Fibroblast of the conjunctiva (primary cell): ENCODE data around the gene TBCK.

Experiments
- DNase-seq: peaks from one replicate; pipeline ENCODE4 v3.0.0-alpha.2; 2010; ENCODE audit warnings: low read depth

TBCK gene

GRCh38 chr4:106286611-106287010, 29.4 kb downstream of the TBCK start:
- DNase-seq, result no peak

GRCh38 chr4:106284227-106284626, 31.8 kb downstream of the TBCK start:
- no peak for DNase-seq

- no peak for DNase-seq
Measured at GRCh38 chr4:106277140-106277675, 38.8 kb downstream of the TBCK start.

GRCh38 chr4:106273831-106274230, 42.2 kb downstream of the TBCK start:
- no peak for DNase-seq

GRCh38 chr4:106270736-106271135, 45.3 kb downstream of the TBCK start:
- no peak for DNase-seq

- no peak for DNase-seq
Measured at GRCh38 chr4:106269711-106270110, 46.3 kb downstream of the TBCK start.

- DNase-seq, result no peak
Measured at GRCh38 chr4:106268786-106269185, 47.2 kb downstream of the TBCK start.

GRCh38 chr4:106266201-106266600, 49.8 kb downstream of the TBCK start:
- DNase-seq, result peak; percentile 42

- DNase-seq, result no peak
Measured at GRCh38 chr4:106264331-106264728, 51.7 kb downstream of the TBCK start.

GRCh38 chr4:106263594-106264330, 52.2 kb downstream of the TBCK start:
- DNase-seq, result no peak

GRCh38 chr4:106261980-106262379, 54.0 kb downstream of the TBCK start:
- DNase-seq, result no peak

GRCh38 chr4:106258145-106259045, 57.6 kb downstream of the TBCK start:
- DNase-seq, result no peak

- DNase-seq, result no peak
Measured at GRCh38 chr4:106256190-106256589, 59.8 kb downstream of the TBCK start.

- DNase-seq, result no peak
Measured at GRCh38 chr4:106255195-106255594, 60.8 kb downstream of the TBCK start.

GRCh38 chr4:106253364-106254129, 62.5 kb downstream of the TBCK start:
- no peak for DNase-seq

GRCh38 chr4:106247600-106247999, 68.4 kb downstream of the TBCK start:
- no peak for DNase-seq

- no peak for DNase-seq
Measured at GRCh38 chr4:106246441-106246840, 69.6 kb downstream of the TBCK start.

- no peak for DNase-seq
Measured at GRCh38 chr4:106245176-106245575, 70.8 kb downstream of the TBCK start.

GRCh38 chr4:106240699-106241098, 75.3 kb downstream of the TBCK start:
- no peak for DNase-seq

- DNase-seq, result peak; percentile 21
Measured at GRCh38 chr4:106238820-106239420, 77.1 kb downstream of the TBCK start.

GRCh38 chr4:106231931-106232330, 84.1 kb downstream of the TBCK start:
- DNase-seq, result no peak

GRCh38 chr4:106222548-106222947, 93.5 kb downstream of the TBCK start:
- no peak for DNase-seq
